Measurements from ENCODE around the gene TMEM135. TPM values are rescaled to one million over a fixed set of nuclear protein-coding genes. Genes with fewer than 3 reads are reported as not detected.

Gene TMEM135
- total RNA-seq, 1 donor from 2014 or later, result 22.3 TPM

DNA sequence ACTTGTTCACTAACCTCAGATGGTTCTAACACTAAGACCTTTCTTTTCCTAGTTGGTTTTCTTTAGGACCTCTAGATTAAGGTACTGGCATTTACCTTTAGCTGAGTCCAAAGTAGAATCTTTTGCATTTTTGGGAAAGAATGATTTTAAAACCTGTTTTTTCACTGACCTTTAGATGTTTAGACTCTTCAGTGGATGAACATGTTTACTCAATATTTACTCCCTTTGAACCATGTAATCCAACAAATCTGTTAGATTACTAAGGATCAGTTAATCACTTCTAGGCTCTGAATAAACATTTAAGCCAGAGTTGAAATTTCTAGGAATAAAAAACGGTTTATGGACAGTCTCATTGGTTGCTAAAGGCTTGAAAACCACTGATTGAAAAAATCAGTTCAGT, 6.2 kb downstream of the TMEM135 start:
- intact Hi-C loops (cut with DNase I), result no loop called here
- Histone ChIP-seq H3K4me1 (peaks cover 20% of the 10 kb centered on the region), H3K4me3 (no peak overlapping the region), H3K27ac (no peak overlapping the region), H3K36me3 (peaks cover 12% of the 10 kb centered on the region), H3K9me3 (no peaks in the 10 kb centered on the region), H3K27me3 (ENCODE audit: low read depth) (no peaks in the 10 kb centered on the region)
- no peak for DNase-seq
- TF ChIP-seq, protein P1, sequence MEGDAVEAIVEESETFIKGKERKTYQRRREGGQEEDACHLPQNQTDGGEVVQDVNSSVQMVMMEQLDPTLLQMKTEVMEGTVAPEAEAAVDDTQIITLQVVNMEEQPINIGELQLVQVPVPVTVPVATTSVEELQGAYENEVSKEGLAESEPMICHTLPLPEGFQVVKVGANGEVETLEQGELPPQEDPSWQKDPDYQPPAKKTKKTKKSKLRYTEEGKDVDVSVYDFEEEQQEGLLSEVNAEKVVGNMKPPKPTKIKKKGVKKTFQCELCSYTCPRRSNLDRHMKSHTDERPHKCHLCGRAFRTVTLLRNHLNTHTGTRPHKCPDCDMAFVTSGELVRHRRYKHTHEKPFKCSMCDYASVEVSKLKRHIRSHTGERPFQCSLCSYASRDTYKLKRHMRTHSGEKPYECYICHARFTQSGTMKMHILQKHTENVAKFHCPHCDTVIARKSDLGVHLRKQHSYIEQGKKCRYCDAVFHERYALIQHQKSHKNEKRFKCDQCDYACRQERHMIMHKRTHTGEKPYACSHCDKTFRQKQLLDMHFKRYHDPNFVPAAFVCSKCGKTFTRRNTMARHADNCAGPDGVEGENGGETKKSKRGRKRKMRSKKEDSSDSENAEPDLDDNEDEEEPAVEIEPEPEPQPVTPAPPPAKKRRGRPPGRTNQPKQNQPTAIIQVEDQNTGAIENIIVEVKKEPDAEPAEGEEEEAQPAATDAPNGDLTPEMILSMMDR (IDR thresholded peaks at IDR 0.05), result no peak
- ATAC-seq, result no peak

DNA sequence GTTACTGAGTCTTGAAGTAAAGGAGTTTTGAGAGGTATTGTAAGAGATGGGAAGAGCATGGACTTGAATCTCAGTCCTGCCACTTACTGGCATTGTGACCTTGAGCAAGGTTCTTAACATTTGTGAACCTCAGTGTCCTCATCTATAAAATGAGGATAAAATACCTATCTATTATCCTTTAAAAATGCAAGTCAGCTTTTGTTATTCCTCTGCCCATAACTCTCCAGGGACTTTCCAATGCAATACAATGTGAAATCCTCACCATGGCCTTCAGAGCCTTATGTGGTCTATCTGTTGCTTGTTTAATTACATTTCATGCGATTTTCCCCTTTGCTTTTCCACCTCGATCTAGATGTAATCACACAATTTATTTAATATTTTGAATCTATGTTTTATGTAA, 9.1 kb downstream of the TMEM135 start:
- intact Hi-C loops (cut with DNase I), result no loop called here
- Histone ChIP-seq H3K27ac (no peak overlapping the region), H3K27me3 (ENCODE audit: low read depth) (no peaks in the 10 kb centered on the region), H3K4me3 (no peak overlapping the region), H3K4me1 (no peaks in the 10 kb centered on the region), H3K36me3 (peaks cover 12% of the 10 kb centered on the region), H3K9me3 (no peaks in the 10 kb centered on the region)
- TF ChIP-seq, protein P1 (IDR thresholded peaks at IDR 0.05), result no peak
- DNase-seq, result no peak
- ATAC-seq, result no peak

DNA sequence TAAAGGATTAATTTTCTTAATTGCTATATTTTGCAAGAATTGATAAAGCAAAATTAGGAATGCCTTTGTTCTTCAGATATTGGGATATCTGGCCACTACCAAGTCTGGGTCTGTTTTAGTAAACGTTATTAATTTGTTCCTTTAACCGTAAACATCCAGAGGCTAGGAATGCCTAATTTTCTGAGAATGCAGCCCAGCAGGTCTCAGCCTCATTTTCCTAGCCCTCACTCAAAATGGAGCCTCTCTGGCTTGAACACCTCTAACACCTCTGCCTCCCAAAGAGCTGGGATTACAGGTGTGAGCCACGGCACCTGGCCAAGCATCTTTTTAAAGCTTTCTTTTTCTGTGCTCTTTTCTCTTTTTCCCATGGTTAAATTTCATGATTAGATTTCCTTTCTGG, 18.4 kb downstream of the TMEM135 start:
- no peaks in the 10 kb centered on the region for H3K27me3 ChIP-seq (ENCODE audit: low read depth)
- ATAC-seq (no peak), DNase-seq (no peak)
- H3K27ac ChIP-seq, result no peak overlapping the region
- H3K36me3 ChIP-seq, result no peaks in the 10 kb centered on the region
- H3K4me1 ChIP-seq, result peaks cover 4% of the 10 kb centered on the region
- TF ChIP-seq, protein P1 (IDR thresholded peaks at IDR 0.05), result no peak
- no peak overlapping the region for H3K4me3 ChIP-seq
- H3K9me3 ChIP-seq, result no peaks in the 10 kb centered on the region
- intact Hi-C loops (cut with DNase I), result no loop called here

DNA sequence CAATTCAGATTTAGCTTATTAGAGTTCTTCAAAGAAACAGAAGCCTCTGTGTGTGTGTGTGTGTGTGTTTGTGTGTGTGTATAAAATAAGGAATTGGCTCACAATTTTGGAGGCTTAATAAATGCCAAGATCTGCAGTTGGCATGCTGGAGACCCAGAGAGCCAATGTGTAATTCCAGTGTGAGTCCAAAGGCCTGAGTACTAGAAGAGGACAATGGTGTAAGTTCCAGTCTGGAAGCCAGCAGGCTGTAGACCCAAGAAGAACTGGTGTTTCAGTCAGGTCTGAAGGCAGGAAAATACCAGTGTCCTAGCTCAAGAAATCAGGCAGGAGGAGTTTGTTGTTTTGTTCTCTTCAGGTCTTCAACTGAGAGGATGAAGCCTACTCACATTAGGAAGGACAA, 20.0 kb downstream of the TMEM135 start:
- TF ChIP-seq, protein P1 (IDR thresholded peaks at IDR 0.05), result no peak
- no peaks in the 10 kb centered on the region for H3K36me3 ChIP-seq
- no peak for DNase-seq
- H3K27ac ChIP-seq, result no peak overlapping the region
- ATAC-seq, result no peak
- H3K4me3 ChIP-seq, result no peak overlapping the region
- peaks cover 4% of the 10 kb centered on the region for H3K4me1 ChIP-seq
- intact Hi-C loops (cut with DNase I), result no loop called here
- H3K27me3 ChIP-seq (ENCODE audit: low read depth), result no peaks in the 10 kb centered on the region
- no peaks in the 10 kb centered on the region for H3K9me3 ChIP-seq

DNA sequence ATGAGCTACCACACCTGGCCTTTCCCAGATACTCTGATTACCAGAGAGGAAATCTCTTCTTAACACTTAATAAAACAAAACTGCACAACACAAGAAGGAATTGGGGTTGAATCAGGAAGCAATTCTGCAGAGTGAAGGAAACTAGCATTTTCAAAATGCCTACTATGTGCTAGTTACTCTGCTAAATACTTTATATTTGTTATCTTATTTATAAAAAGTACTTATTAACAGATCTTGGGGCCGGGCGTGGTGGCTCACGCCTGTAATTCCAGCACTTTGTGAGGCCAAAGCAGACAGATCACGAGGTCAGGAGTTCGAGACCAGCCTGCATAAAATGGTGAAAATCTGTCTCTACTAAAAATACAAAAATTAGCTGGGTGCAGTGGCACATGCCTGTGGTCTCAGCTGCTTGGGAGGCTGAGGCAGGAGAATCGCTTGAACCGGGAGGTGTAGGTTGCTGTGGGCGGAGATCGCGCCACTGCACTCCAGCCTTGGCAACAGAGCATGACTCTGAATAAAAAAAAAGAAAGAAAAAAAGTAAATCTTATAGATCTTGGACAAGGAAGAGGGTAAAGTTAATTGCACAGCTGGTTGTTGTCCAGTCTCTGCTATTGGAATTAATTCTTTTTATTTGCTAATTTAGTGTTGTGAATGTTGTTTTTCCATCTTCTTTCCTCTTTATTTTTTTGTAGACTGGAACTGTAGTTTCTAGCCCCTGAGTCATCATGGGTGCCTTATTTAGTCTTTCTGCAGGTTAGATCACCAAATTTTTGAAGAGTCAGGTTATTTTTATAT, 22.1 kb downstream of the TMEM135 start:
- DNase-seq (no peak), ATAC-seq (no peak)
- Histone ChIP-seq H3K4me1 (peaks cover 9% of the 10 kb centered on the region), H3K9me3 (no peaks in the 10 kb centered on the region), H3K27me3 (ENCODE audit: low read depth) (no peaks in the 10 kb centered on the region), H3K27ac (no peak overlapping the region), H3K36me3 (no peaks in the 10 kb centered on the region), H3K4me3 (no peak overlapping the region)
- intact Hi-C loops (cut with DNase I), result no loop called here
- TF ChIP-seq, protein P1 (IDR thresholded peaks at IDR 0.05), result no peak
